Occipital lobe (tissue), 2 donors: ENCODE results near the gene TMUB1. TPM values are rescaled to one million over a fixed set of nuclear protein-coding genes. Genes with fewer than 3 reads are reported as not detected.

Experiments used
- DNase-seq: peaks from one replicate; lab custom pipeline; 2025; lab: John Stamatoyannopoulos, UW
- total RNA-seq: library from RNA; depleted of rRNA; stranded (reverse); fragments of >200 nt; gene quantifications from one replicate; pipeline ENCODE4 v1.2.3, GENCODE V29; 2014

TMUB1 gene
- total RNA-seq, 1 donor from 2014 or later = 9.7 TPM

GRCh38 chr7:151070574-151070960 lies 12.7 kb downstream of the TMUB1 start:
- DNase-seq = no peak

- no peak for DNase-seq
Measured at GRCh38 chr7:151069841-151070573, 13.3 kb downstream of the TMUB1 start.

GRCh38 chr7:151068069-151068773 lies 15.1 kb downstream of the TMUB1 start:
- no peak for DNase-seq

GRCh38 chr7:151066273-151066974 lies 16.9 kb downstream of the TMUB1 start:
- DNase-seq = no peak

GRCh38 chr7:151065516-151065915 lies 17.8 kb downstream of the TMUB1 start:
- no peak for DNase-seq

- no peak for DNase-seq
Measured at GRCh38 chr7:151064993-151065392, 18.3 kb downstream of the TMUB1 start.

- no peak for DNase-seq
Measured at GRCh38 chr7:151064454-151064853, 18.8 kb downstream of the TMUB1 start.

- DNase-seq = no peak
Measured at GRCh38 chr7:151063212-151063561, 20.1 kb downstream of the TMUB1 start.

GRCh38 chr7:151062399-151063211 lies 20.7 kb downstream of the TMUB1 start:
- no peak for DNase-seq

GRCh38 chr7:151062111-151062398 lies 21.2 kb downstream of the TMUB1 start:
- DNase-seq = no peak

- DNase-seq = no peak
Measured at GRCh38 chr7:151061213-151062110, 21.8 kb downstream of the TMUB1 start.

- DNase-seq = no peak
Measured at GRCh38 chr7:151060416-151061212, 22.7 kb downstream of the TMUB1 start.

GRCh38 chr7:151060113-151060415 lies 23.2 kb downstream of the TMUB1 start:
- no peak for DNase-seq

- DNase-seq = peak; percentile 64
Measured at GRCh38 chr7:151059367-151060112, 23.8 kb downstream of the TMUB1 start, which contains the start of gene SLC4A2. SLC4A2 (plus strand) TSS chr7:151059589; CDS start chr7:151061988, 2,399 bp downstream.

GRCh38 chr7:151058781-151059366 lies 24.4 kb downstream of the TMUB1 start:
- DNase-seq = no peak

- DNase-seq = peak; percentile 100
Measured at GRCh38 chr7:151057989-151058780, 25.1 kb downstream of the TMUB1 start.

- no peak for DNase-seq
Measured at GRCh38 chr7:151057506-151057988, 25.7 kb downstream of the TMUB1 start, which contains the start of gene CDK5. CDK5 (minus strand) TSS chr7:151057897; CDS start chr7:151057848, 49 bp downstream.
